Stimulated activated CD8-positive, alpha-beta memory T cell treated with anti-CD3 and anti-CD28 coated beads, Interleukin-4, amount 100 ng/mL, for 48 hours (primary cell): Measurements from ENCODE around the gene STX2.
"Not testable (repeated sequence)": the region's sequence is repeated elsewhere in the genome, so short reads cannot be mapped to it uniquely, and the experiment has no call there.

ENCODE experiments used
- DNase-seq: peaks from one replicate; pipeline ENCODE4 v3.0.0-alpha.2; 2020

Gene STX2

DNA sequence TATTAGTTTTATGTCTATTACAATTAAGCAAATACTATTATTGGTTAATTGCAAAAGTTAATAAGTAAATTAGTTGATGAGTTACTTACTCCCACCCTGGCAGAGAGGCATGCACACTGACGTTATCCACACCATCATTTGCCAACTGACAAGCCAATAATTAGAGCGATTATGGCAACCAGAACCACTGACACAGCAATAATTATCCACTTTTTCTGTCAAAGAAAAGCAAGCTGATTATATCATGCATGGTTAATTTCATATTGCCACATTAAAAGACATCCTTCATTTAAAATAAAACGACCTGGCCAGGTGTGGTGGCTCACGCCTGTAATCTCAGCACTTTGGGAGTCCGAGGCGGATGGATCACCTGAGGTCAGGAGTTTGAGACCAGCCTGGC, 43.1 kb downstream of the STX2 start:
- DNase-seq: no peak

DNA sequence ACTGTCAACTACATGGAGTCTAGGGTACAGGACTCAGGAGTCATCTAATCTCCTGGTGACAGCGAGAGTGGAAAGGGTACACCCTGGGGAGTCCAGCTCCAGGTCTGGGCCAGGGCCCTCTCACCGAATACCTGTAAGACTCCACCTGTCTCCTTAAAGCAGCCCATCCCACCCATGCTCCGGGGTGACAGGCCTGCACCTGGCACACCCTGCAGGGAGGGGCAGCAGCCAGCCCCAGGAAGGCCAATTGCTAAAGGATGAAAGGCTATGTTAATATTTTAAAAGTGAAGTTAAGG, 45.5 kb downstream of the STX2 start:
- no peak for DNase-seq

DNA sequence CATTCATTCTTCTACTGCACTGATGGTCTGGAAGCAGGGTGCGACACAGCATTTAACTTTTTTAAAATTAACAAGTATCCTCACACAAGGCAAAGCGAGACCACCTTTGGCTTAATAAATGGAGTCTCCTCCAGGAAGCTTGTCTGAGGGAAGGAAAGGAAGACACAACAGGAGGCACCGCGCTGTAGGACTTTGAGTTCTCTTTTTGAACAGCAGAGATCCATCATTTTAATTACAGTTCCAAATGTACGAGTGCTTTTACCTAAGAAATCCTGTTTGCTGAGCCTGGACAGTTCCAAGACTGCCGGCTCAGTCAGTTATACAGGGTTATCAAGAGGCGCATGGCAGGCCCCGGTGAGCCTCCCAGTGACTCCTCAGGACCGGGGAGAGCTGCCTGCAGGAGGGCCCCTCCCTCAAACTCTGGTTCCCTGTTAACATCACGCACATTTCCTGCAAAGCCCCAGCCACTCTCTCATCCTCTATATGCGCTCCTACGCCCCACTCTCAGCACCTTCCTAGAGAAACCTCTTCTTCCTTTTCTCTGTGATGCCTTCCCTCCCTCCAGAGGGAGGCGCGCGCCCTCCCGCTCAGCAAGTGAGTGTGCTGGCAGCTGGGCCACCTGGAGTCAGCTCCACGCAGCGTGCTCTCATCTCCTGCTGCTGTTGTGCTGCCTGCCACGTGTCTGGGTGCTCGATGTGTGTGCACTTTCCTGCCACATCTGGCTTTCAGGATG, 46.1 kb downstream of the STX2 start:
- no peak for DNase-seq

DNA sequence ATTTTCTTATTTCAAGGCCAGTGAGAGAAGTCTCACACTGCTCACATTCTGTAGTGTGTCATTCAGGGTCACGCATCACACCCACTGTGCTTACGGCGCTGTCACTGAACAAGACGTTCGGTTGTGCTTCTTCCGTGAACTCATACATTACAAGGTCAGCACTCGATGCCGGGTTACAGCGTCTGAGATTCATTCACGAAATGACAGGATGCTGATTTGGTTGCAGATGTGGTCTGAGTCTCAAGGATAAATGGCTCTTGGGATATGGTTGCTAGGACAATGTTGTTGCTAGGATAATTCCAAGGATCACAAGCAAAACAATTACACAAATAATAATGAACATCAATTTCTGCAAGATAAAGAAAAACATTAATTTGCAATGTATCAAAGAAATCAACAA, 47.4 kb downstream of the STX2 start:
- DNase-seq: no peak

DNA sequence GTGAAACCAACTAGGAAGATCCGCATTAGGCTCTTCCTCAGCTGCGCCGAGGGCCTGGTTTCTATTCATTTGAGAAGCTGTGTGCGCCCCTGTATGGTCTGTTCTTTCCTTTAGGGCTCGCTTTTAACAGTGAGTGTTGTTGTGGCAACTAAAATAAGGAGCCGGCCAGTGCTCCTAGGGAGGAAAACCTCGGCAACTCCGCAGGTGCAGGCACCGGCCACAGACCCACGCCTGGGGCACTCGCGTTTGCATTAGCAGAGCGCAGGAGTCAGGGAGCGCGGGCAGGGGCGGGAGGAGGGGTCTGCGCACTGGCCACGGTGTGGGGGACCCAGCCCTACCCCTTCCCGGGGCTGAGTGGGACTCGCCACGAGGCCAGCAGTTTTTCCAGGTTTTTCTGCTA, 50.5 kb downstream of the STX2 start:
- DNase-seq: no peak

DNA sequence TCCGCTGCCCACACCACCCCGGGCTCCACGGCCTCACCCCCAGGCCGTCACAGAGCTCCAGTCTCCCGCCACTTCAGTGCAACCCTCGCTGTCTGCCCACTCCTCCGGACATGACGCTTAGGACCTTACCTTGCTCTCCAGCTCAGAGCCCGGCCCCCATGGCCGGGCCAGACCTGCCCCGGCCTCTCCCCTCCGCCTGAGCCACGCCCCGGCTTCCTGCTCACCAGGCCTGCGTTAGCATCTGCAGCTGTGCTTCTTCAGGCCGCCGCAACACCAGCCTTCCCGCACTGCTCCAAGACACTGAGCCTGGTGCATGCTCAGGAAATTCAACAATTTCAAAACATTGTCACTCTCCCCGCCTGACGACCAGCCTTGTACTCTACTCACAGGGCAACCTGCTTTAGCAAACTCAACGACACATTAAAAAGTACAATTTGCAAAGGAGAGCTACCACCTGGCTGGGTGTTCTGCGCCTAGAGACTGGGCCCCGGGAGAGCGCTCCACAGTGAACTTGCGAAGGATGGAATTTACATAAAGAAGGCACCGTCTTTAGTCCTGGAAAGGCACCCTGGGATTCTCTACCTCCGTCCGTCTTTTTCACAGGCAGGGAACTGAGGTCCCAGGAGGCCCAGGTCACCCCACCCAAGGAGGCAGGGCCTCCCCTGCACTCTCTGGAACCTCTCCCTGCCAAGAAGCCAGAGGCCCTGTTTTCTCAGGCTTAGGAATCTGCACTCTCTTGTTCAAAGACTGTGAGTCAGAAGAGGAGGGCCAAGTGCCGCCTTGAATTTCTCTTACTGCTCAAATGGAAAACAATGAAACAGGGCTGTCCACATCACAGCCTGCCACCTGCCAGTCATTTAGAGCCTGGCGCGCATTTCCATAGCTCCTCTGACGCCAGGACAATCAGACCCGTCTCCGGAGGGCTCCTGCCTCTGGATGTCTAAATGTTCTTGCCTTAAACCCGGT, 51.3 kb downstream of the STX2 start:
- DNase-seq: no peak

DNA sequence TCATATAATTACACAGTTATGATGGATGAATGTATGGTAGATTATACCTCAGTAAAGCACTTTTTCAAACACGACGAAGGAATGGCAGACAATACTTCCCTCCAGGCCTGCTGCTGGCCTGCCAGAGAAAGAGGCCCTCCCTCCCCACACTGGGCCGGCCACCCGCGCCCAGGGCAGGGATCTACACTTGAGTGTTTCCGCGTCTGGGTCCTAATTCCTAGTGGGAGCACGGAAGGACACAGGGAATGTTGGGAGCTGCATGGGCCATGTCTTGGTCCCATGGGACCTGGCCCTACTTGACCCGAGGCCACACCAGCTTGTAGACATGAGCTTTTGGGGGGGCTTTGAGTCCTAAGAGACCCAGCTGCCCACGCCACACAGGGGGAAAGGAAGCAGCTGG, 52.0 kb downstream of the STX2 start:
- DNase-seq: no peak

DNA sequence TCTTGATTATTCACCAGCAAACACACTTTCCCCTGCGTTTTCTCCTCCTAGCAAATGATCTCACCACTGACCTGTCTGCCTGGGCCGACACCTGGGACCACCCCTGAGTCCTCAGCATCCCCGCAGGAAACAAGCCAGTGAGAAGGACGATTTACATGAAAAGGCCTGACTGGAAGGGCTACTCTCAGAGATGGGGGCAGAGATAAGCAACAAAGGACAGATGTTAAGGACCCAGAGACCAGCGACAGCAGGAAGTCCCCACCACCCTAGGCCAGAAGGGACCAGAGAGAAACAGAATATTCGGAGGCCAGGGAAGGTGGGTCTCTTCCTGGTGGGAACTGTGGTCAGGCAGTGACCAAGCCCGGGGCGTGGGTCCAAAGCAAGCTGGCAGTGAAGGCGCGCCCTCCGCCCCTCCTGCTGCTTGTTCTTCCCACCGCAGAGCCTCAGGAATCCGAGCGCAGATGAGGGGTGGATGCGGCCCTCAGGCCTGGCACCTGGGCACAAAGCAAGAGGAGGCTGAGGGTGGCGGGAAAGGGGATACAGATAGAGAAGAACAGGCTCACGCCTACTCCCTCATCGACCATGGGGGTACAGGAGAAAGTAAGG, 55.8 kb downstream of the STX2 start:
- no peak for DNase-seq

DNA sequence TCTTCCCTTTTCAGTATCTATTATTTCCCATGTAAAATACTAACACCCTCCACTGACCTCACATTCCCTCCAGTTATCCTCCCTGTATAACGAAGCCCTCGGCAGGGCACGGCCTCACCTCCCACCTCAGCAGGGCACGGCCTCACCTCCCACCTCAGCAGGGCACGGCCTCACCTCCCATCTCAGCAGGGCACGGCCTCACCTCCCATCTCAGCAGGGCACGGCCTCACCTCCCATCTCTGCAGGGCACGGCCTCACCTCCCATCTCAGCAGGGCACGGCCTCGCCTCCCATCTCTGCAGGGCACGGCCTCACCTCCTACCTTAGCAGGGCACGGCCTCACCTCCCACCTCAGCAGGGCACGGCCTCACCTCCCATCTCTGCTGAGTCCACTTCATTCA, 56.8 kb downstream of the STX2 start:
- DNase-seq: not testable (repeated sequence)

DNA sequence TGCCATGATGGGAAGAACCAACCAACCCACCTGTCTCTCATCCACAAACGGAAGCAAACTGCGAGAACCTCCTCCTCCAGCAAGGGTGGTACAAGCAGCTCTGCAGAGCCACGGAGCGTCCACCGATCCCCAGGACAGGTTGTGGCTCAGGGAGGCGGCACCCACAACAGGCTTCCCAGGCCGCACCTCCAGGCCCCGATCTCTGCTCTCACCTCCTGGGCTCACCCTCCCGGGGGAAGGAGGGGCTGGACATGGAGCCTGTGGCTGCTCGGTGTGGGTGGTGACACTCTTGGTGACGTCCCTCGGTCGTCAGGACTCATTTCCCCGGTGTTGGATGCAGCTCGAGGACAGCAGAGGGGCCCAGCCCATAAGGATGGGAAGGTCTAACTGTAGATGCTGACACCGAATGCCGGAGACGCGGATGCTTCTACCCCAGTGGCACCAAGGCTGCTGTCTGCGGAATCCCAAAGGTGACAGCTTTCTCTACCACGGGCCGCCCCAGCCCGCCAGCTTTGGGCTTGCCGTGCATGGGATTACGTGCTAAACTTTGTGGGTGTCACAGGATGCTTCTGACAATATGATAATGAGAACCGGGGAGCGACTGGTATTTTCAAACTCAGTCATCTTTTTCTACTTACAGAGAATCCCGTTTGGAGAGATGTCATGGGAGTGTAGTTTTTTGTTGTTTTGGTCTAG, 58.0 kb downstream of the STX2 start:
- DNase-seq: no peak

DNA sequence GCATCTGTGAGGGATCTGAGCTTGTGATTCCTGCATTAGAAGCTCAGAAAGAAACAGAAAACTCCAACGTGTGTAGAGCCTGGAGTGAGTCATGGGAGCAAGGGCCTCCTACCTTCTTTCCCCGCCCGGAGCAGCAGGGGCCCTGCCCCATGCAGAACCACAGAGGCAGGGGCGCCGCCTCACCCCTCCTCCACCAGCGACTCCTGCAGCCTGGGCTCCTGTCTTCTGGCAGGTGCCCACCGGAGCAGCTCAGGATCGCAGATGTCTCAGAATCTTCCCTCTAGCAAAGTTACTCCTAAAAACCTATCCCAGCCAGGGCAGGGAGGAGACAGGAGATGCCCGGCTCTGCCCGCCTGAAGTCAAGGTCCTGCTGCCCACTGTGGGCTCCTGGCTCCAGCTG, 58.7 kb downstream of the STX2 start:
- no peak for DNase-seq

DNA sequence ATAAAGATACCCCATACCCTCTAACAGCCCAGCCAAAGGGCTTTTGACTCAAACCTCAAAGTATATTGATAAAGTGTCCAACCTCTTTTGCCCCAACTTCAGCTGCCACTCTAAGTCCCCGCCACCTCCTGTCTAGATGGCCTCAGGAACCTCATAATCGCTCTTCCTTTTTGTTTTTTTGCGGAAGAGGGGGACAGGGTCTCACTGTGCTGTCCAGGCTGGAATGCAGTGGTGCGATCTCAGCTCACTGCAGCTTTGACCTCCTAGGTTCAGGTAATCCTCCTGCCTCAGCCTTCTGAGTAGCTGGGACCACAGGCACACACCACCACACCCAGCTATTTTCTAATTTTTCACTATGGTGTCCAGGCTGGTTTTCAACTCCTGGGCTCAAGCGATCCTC, 60.3 kb downstream of the STX2 start:
- DNase-seq: no peak

DNA sequence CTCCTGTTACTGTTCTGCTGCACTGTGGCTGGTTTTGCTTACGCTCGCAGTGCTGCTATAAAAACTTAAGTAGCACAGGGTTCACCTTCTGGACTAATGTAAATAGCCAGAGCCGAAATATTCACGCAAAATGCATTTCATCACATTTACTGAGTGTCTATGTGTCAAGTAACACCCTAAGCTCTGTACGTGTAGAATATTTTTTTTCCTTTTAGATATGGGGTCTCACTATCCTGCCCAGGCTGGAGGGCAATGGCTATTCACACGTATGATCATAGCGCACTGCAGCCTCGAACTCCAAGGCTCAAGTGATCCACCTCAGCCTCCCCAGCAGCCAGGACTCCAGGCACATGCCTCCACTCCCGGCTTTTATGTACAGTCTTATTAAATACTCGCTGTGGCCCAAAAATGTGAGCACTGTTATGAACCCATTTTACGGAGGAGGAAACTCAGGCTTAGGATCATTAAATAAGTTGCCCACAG, 62.2 kb downstream of the STX2 start:
- no peak for DNase-seq

DNA sequence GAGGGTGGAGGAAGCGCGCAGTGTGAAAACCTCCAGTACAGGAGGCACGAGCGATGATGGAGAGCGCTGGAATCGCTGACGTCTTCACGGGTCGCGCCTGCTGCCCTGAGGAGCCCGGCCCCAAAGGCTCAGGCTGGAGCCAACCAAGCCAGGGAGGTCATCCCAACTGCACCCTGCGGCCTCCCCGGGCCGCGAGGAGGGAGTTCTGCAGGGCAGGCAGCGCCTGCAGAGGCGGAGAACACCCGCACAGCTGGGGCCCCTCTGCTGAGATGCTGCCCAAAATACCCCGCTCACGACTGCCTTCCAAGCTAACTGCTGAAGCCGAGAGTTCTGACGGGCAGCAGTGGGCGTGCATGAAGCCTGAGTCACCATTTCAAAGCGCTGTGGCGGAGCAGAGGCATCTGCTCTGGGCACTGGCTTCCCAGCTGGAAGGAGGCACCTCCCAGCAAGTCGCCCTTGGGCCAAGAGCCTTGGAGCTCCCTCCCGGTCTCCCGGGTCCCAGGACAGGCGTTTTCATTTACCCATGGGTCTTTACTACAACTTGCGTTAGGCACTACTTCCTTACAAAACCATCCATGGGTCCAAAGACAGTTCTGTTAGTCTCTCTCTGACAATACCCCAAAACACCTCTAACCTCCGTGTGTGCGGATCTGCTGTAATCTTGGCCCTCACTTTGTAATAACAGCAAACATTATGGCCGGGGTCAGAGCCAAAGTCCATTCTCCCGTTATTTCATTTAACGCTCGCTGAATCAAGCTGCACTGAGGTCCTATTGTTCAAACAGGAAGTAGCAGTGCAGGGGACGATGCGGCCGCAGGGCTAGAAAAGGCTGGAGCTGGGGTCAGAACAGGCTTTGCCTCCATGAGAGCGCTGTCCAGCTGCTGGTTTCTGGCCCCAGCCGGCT, 62.8 kb downstream of the STX2 start:
- peak; percentile 82 for DNase-seq

DNA sequence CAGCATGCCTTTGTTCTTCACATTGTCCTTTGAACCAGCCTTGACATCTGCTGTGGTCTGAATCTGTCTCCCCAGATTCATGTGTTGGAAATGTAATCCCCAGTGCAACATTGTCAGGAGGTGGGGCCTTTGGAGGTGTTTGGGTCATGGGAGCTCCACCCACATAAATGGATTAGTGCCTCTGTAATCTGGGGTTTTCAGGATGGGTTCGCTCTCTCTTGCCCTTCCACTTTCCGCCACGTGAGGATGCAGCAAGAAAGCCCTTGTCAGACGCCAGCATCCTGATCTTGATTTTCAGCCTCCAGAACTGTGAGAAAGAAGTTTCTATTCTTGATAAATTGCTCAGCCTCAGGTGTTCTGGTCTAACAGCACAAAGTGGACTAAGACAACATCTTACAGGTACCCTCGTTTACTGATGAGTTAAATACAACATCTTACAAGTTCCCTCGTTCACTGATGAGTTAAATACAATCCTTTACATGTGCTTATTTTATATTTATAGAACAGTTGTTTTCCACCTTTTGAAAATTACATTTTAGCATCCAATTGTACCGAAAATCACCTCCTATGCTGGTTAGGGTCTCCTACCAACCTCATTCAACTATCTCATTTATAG, 68.5 kb downstream of the STX2 start:
- no peak for DNase-seq

DNA sequence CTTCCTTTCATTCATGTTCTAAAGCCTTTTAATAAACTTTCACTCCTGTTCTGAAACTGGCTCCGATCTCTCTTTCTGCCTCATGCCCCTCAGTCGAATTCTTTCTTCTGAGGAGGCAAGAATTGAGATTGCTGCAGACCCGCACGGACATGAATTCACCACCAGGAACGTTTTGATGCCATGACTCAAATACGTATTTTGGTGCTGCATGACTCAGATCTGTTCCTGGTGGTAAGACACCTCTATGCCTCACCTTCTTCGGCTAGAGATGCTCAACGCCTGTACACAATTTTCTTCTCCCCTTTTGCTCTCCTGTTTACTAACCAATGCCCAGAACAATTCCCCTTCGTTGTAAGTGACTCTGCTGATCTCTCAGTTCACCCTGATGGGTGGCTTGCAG, 70.9 kb downstream of the STX2 start:
- no peak for DNase-seq

DNA sequence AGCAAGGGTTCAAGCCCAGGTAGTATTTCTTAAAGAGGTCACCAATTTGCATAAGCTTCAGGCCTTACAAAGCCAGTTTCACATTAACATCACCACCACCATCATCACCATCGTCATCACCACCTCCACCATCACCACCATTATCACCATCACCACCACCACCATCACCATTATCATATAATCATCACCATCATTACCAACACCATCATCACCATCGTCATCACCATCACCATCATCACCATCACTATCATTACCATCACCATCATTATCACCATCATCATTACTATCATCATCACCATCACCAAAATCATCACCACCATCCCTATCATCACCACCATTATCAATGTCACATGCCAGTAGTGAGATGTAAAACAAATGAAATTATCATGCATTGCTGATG, 72.6 kb downstream of the STX2 start:
- DNase-seq: no peak

DNA sequence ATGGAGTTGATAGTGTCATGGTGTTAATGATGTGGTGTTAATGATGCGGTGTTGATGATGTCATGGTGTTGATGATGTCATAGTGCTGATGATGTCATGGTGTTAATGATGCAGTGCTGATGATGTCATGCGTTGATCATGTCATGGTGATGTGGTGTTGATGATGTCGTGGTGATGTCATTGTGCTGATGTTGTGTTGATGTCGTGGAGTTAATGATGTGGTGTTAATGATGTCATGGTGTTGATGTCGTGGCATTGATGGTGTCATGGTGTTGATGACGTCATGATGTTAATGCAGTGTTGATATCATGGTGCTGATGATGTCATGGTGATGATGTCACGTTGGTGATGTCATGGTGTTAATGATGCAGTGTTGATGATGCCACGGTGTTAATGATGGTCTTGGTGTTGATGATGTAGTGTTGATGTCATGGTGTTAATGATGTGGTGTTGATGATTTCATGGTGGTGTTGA, 73.8 kb downstream of the STX2 start:
- DNase-seq: no peak

DNA sequence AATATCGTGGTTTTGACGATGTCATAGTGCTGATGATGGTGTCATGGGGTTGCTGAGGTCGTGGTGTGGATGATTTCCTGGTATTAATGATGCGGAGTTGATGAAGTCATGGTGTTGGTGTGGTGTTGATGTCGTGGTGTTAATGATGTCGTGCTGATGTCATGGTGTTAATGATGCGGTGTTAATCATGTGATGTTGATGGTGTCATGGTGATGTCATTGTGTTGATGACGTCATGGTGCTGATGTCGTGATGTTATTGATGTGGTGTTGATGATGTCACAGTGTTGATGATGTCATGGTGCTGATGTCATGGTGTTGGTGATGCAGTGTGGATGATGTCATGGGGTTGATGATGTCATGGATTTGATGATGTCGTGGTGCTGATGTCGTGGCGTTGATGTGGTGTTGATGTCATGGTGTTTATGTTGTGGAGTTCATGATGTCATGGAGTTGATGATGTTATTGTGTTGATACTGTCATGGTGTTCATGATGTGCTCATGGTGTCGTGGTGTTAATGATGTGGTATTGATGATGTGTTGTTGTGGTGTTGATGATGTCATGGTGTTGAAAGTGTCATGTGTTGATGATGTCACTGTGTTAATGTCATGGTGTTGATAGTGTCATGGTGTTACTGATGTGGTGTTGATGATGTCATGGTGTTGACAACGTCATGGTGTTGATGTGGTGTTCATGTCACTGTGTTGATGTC, 74.4 kb downstream of the STX2 start:
- peak; percentile 55 for DNase-seq

DNA sequence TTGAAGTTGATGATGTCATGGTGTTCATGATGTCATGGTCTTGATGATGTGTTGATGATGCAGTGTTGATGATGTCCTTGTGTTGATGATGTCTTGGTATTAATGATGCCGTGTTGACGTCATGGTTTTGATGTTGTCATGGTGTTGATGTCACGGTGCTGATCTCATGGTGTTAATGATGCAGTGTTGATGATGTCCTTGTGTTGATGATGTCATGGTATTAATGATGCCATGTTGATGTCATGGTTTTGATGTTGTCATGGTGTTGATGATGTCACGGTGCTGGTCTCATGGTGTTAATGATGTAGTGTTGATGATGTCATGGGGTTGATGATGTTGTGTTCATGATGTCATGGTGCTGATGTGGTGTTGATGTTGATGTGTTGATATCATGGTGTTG, 75.0 kb downstream of the STX2 start:
- DNase-seq: no peak

DNA sequence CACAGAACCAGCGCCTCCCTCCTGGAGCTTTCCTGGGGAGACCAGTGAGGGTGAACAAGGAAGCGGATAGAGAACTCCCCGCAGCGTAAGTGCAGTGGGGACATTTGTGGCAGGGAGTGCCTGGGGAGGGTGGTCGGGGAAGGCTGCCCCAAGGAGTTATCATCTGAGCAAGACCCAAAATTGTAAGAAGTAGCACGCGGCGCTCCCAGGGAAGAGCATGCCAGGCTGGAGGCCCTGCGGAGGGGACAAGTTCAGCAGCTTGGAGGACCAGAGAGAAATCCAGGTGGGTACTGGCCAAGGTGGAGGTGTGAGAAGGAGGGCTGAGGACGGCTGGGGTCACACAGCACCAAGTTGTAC, 76.8 kb downstream of the STX2 start:
- DNase-seq: no peak
